Measurements from ENCODE around the gene GASK1A. TPM values are rescaled to one million over a fixed set of nuclear protein-coding genes. Genes with fewer than 3 reads are reported as not detected.

GASK1A gene
- total and polyA plus RNA-seq, 2 of the 8 experiments (the other 6 are each of a cell fraction or from before 2014, with no cell fraction given), result 4.7 to 7.9 TPM

DNA sequence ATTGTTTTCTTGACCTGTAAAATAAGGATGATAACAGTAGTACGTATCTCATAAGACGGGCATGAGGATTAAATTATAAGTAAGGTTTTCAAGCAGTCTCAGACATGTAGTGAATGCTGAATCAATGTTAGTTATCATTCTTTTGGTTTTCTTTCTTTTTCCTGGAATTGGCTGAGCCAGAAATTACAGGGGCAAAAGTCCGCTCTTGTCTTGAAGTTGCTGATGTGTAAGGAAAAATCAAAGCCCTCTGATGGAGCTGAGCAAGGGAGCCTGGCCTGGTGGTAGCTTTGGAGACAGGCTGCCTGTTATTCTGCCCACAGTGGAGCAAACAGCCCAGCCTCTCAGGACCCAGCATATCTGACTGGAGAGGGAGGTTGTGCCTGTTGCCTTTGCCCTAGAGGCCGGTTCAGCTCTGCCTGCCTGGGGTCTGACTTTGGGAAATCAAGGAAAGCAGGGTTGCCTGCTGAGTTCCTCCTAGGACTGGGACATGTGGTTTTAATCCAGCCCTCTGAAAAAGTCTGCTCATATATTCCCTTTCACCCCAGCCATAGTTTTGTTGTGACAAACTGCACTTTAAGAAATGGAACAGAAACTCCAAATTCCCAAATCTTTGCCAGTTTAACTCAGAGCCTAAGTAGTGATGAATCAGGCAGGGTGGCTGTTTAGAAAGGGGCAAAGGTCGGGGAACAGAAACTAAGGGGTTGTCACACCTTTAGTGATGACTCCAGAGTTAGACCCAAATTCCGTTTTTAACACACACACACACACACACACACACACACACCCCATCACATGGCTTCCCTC, 40.1 kb downstream of the GASK1A start (continued):
- TF ChIP-seq, protein P1, sequence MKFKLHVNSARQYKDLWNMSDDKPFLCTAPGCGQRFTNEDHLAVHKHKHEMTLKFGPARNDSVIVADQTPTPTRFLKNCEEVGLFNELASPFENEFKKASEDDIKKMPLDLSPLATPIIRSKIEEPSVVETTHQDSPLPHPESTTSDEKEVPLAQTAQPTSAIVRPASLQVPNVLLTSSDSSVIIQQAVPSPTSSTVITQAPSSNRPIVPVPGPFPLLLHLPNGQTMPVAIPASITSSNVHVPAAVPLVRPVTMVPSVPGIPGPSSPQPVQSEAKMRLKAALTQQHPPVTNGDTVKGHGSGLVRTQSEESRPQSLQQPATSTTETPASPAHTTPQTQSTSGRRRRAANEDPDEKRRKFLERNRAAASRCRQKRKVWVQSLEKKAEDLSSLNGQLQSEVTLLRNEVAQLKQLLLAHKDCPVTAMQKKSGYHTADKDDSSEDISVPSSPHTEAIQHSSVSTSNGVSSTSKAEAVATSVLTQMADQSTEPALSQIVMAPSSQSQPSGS (IDR thresholded peaks at IDR 0.05; ENCODE audit: low read length), result no peak
- no peak for TF ChIP-seq BRCA1 (IDR thresholded peaks at IDR 0.05; ENCODE audit: low read depth, low read length)
- TF ChIP-seq JUND (IDR thresholded peaks at IDR 0.05; ENCODE audit: low read length), result no peak
- no peak for TF ChIP-seq SAP30 (IDR thresholded peaks at IDR 0.05; ENCODE audit: insufficient read depth, insufficient replicate concordance, low read length)
- TF ChIP-seq BACH1 (IDR thresholded peaks at IDR 0.05; ENCODE audit: low read length), result no peak
- no peak for TF ChIP-seq CREB1 (IDR thresholded peaks at IDR 0.05)
- TF ChIP-seq GABPA (IDR thresholded peaks at IDR 0.05; ENCODE audit: borderline replicate concordance, insufficient read depth, low read length), result no peak
- no peak for TF ChIP-seq SIN3A (conservative IDR thresholded peaks at IDR 0.05 in 1 of 2, IDR thresholded peaks at IDR 0.05 in 1 of 2; ENCODE audit: low read depth in 1 of 2, low read length in 2 of 2)
